NCI-H2107 treated with DMSO at 0.1 percent for 48 hours (cell line): ENCODE results near the gene HSF4.

Source experiments
- DNase-seq: peaks from one replicate; lab custom pipeline; 2025; ENCODE audit not compliant: unreplicated experiment; lab: John Stamatoyannopoulos, UW

Gene HSF4

GRCh38 chr16:67200491-67200890, 35.9 kb downstream of the HSF4 start:
- no peak for DNase-seq

GRCh38 chr16:67201411-67202345, 37.1 kb downstream of the HSF4 start:
- DNase-seq: no peak

DNA sequence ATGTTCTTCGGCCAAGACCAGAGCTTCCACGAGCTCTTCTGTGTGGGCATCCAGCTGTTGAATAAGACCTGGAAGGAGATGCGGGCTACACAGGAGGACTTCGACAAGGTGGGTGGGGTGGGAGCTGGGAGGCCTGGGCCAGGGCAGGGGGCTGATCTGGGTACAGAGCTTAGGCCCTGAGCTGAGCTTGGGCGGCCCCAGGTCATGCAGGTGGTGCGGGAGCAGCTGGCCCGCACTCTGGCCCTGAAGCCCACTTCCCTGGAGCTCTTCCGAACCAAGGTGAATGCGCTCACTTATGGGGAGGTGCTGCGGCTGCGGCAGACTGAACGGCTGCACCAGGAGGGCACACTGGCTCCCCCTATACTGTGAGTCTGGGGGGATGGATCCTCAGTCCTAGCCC, 37.9 kb downstream of the HSF4 start:
- DNase-seq: no peak

- no peak for DNase-seq
Measured at GRCh38 chr16:67202956-67203493, 38.5 kb downstream of the HSF4 start.

DNA sequence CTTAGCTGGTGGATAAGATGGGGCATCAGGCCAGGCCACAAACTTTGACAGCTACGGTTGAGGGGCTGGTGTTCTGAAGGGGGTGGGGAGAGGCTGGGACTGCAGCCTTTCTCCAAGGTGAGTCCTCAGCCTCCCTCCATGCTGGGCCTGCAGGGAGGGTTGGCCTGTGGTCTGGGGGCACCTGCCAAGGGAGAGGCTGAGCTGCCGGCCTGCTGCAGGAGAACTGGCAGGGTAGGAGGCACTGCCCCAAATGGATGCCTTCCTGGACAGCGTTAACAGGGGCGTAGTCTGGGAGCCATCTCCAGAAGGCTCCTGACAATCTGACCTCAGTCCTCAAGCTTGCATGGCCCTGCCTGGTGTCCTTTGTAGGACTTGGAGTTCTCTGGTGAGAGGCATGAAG, 39.5 kb downstream of the HSF4 start:
- DNase-seq: no peak

GRCh38 chr16:67206129-67206837, 41.7 kb downstream of the HSF4 start:
- DNase-seq: no peak

DNA sequence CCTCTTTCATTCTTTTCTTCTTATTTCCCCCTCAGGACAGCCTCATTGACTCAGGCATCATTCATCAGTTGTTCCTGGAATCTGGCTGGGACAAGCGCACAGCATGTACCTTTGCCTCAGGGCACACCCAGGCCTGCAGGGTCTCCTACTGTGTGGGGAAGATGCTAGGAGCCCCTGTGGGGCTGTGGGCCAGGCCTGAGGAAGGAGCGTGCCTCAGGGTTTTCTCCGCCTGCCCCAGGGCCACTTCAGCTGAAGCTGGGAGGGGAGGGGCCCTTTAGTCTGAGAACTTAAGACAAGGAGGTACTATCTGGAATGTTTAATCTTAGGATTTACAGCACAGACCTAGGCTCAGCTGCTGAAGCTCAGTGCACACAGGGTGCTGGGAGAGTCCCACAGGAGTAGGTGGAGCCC, 42.3 kb downstream of the HSF4 start:
- DNase-seq: no peak

- DNase-seq: no peak
Measured at GRCh38 chr16:67207249-67208091, 42.9 kb downstream of the HSF4 start.

- no peak for DNase-seq
Measured at GRCh38 chr16:67208154-67208896, 43.8 kb downstream of the HSF4 start.

DNA sequence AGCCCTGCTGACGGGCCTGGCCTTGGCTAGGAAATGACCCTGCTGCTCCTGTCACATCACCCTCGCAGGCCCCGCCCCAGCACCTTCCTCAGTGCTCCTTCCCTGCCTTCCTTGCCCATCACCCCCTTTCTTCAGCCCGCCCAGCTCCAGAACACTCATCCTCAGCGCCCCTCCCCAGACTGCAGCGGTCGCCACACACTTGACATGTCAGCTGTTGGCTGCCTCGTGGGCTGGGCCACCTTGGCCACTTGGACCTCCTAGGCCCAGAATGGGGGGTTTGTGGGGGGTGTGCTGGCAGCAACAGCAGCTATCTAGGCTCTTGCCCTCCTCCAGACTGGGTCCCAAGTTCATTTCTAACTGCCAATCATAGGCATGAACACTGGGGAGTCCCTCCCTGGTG, 45.0 kb downstream of the HSF4 start:
- no peak for DNase-seq

DNA sequence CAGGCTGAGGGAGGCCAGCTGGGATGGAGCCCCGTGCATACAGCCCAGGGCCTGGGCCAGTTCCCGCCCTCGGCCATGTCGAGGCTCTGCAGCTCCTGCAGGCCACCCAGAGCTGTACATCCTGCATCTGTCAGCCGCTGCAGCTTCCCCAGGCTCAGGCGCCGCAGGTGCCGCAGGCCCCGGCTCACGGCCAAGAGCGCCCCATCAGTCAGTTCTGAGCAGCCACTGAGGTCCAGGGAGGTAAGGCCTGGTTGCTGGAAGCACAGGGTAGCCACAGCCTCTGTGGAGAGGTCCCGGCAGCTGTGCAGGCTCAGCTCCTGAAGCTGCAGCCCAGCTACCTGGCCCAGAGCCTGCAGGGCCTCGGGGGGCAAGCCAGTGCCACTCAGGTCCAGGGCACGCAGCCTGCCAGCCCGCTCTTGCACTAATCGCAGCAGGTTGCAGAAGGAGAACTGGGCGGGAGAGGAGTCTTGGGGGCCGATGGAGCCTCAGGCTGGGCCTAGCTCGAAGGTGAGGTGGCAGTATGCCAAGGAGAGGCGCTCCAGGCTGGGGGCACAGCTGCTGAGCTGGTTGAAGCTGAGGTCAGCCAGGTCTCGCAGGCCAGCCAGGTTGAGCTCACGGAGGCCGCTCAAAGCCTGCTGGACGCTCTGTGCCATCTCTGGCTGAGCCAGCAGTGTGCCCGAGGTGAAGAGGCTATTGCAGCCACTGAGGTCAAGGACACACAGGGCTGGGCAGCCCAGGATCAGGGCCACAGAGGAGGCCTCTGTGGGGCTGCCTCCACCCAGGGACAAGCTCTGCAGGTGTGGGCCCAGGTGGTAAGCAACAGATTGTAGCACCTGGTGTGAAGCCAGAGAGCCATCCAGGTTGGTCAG, 45.8 kb downstream of the HSF4 start:
- no peak for DNase-seq

- DNase-seq: no peak
Measured at GRCh38 chr16:67211674-67212073, 47.1 kb downstream of the HSF4 start.

DNA sequence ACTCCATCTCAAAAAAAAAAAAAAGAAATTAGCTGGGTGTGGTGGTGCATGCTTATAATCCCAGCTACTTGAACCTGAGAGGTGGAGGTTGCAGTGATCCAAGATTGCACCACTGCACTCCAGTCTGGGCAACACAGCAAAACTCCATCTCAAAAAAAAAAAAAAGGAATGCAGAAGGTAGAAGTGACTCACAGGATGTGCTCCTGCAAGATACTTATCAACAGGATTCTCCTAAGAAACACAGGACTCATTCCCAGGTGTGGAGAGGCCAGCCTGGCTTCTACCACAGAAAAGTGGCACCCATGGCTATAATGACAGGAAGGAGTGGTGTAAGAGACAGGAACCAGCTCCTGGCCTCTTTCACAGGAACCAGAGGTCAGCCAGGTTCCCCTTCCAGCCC, 48.2 kb downstream of the HSF4 start:
- no peak for DNase-seq

DNA sequence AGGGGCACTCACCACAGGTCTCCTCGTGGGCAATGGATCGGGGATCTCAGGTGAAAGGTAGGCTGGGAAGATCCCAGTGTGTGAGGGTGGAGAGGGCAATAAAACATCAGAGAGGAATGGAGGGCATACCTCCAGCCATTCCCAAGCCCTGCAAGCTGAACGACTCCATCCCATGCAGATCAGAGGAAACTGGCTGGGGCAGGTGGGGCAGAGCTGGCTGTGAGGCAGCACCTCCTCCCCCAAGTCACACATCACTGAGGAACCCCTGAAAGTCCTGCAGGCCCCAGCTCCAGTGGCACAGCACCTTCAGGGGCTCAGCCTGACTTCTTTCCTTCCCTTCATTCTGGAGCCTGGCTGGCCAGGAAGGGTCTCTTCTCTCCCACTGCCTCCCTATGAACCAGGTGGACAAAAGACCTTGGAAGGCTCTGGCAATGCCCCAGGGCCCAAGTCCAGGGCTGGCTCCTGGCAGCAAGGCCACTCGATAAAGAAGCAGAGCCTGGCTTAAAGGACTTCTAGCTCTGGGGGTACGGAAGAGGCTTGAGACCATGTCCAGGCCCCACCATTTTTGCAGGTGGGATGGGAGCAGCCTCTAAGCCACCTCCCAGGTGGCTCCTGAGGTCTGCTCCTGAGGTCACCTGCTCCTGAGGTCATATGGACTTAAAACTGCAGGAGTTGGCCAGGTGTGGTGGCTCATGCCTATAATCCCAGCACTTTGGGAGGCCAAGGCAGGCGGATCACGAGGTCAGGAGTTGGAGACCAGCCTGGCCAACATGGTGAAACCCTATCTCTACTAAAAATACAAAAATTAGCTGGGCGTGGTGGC, 48.9 kb downstream of the HSF4 start:
- DNase-seq: no peak

- DNase-seq: no peak
Measured at GRCh38 chr16:67215706-67216105, 51.2 kb downstream of the HSF4 start.

- DNase-seq: no peak
Measured at GRCh38 chr16:67216612-67217490, 52.3 kb downstream of the HSF4 start.
